Stimulated activated naive CD8-positive, alpha-beta T cell treated with anti-CD3 and anti-CD28 coated beads, Interleukin-15, Interleukin-2, amounts not matched to agents 100 U/mL and 50 U/mL, for 24 hours (primary cell): ENCODE measurements around the gene RPS6KA5.

Source experiments
- ATAC-seq: fragments of 150-1000 bp; cut with Tn5 transposase; one replicate; pipeline ENCODE4 v1.10.0; 2021
- DNase-seq: peaks from one replicate; pipeline ENCODE4 v3.0.0; 2021

The RPS6KA5 gene

DNA sequence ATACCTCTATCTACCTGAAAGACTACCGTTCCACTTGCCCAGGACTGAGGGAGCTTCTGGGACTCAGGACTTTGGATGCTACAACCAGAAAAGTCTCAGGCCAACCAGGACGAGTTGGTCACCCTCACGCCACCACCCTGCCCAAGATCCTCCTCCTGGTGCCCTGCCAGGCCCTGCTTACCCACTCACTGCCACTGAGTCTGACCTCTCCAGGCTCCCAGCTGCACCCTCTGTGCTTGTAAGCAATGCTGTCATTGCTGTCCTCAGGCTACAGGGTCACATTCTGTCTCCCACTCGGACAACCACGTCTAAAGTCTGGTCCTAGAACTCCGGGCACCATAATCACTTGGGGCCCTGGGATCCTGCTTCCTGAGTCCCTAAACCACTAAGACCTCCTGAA is 253.4 kb downstream of the RPS6KA5 start:
- DNase-seq (no peak), ATAC-seq (no peak)

DNA sequence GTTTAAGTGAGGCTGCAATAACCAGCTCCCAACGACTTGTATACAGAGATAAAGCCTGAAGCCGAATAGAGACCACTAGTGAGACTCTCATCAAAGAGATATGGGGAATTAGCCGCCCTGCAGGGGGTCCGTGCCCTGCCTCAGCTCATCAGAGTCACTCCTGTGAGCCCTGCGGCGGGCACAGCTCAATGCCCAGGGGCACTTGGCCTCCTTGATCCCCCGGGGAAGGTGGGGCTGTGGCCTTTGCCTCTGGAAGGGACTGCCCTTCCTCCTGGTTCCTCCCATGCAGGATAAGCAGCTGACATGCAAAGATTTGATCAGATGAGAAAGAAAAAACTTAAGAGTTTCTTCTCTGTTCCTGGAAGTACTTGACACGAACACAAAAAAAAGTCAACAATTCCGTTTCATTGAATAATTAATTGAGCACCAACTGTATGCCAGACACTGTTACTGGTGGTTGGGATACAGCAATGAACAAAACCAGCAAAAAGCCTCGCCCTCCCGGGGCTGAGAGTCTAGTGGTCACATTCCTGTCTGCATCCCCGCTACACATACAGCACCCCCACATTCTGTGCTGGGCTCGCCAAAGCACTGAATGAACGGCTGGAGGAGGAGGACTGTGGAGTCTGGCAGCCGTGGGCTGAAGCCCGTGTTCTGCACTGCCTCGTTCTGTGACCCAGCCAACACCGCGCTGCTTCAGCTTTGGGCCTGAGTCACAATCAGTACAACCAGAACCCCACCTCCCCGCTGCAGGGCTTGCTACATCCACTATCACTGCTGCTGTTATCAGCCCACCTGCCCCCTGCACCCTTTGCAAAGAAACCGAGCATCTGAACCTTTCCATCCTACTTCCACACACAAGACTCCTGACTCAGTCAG is 254.5 kb downstream of the RPS6KA5 start:
- ATAC-seq: no peak
- DNase-seq: no peak

DNA sequence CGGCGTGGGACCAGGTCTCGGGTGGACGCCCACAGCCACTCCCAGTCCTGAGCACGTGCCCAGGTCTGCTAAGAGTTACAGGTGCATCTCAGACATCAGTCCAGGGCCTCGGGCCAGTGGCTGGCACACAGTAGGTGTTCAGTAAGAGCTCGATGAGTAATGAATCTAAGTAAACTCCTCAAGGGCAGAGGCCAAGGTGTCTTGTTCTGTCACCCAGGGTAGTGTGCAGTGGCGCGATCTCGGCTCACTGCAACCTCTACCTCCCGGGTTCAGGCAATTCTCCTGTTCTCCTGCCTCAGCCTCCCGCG is 255.4 kb downstream of the RPS6KA5 start:
- DNase-seq: no peak
- no peak for ATAC-seq

DNA sequence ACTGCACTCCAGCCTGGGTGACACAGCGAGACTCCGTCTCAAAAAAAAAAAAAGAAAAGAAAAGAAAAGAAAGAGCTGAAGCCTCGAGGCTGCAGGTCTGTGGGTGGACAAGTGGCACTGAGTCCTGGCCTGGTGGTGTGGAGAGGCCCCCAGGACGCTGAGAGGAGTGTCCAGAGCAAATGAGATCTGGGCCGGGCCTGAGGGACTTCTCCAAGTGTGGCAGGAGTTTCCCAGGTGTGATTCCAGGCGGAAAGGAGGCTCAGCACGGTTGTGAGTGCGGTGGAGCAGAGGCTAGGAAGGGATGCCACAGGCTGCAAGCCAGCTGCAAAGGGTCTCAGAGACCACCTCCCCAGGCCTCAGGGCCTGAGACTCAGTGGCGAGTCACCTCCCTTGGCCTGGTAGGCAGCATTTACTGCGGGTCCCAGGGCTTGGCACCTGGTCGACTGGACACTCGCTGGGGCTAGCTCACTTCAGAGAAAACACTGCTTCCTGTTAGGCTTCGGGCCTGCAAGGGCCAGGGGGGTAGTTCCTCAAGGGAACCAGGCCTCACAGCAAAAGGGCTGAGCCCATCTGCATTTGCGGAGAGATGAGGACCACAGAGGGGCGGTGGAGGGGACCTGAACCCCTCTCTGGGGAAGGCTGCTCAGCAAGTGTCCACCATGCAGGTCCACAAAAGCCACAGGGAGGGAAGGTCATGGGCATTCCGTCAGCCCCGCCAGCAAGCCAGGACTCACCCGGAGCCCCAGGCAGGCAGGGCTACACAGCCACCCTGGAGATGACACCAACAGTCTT is 256.0 kb downstream of the RPS6KA5 start:
- ATAC-seq: no peak

DNA sequence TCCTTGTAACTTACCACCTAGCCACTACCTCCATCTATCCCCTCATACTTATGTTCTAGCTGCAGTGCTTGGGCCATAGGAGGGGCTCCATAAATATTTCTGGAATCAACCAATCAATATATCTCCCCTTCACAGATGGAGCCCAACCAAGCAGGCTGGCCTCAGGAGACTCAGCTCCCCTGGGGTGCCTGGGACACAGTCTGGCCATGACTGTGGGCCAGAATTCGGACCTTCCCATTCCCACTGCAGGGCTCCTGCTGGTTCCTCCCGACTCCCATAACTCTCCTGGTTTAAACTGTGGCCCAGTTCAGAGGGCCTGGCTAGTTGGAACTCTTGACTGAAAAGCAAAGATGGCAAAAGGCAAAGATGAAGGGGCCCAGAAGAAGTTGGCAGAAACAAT is 257.2 kb downstream of the RPS6KA5 start:
- DNase-seq (no peak), ATAC-seq (no peak)

More for the DNA sequence above, 256.0 kb downstream of the RPS6KA5 start:
- no peak for DNase-seq

DNA sequence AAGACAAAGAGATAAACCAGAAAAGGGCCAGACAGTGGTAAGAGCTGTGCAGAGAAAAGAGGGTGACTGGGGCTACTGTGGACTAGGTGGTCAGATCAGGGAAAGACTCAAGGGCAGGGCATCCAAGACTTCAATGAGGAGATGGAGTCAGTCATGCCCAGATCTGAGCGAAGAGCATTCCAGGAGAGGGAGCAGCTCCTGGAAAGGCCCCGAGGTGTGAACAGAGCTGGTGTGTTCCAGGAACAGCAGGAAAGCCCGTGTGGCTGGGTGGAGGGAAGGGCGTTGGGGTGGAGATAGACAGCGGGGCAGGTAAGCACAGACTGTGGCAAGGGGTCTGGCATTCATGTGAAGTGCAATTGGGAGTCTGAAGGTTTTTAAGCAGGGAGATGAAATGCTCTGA is 261.0 kb downstream of the RPS6KA5 start:
- DNase-seq (no peak), ATAC-seq (no peak)

DNA sequence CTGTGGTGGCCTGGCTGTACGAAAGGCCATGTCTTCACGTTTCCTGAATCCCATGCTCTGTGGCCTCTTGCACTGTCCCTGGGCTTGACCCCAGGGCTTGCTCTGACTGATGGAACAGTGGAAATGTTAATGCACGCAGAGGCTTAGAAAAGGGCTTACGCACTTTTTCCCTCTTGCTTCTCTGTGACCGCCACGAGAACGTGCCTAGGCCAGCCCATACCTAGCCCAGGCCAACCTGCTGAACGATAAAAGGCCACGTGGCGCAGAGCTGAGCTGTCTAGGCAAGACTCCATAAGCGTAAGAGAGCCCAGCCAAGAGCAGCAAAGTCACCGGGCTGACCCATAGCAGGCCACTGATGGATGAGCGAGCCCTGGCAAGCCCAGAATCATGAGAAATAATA is 262.5 kb downstream of the RPS6KA5 start:
- ATAC-seq (no peak), DNase-seq (no peak)
